AML-193 (cell line): ENCODE measurements around the gene RBBP5.
"Not testable (repeated sequence)": the region's sequence is repeated elsewhere in the genome, so short reads cannot be mapped to it uniquely, and the experiment has no call there.

ENCODE experiments used
- DNase-seq, 2 experiments: peaks; one replicate each; lab custom pipeline; 2025; lab: John Stamatoyannopoulos, UW

RBBP5 gene, protein sequence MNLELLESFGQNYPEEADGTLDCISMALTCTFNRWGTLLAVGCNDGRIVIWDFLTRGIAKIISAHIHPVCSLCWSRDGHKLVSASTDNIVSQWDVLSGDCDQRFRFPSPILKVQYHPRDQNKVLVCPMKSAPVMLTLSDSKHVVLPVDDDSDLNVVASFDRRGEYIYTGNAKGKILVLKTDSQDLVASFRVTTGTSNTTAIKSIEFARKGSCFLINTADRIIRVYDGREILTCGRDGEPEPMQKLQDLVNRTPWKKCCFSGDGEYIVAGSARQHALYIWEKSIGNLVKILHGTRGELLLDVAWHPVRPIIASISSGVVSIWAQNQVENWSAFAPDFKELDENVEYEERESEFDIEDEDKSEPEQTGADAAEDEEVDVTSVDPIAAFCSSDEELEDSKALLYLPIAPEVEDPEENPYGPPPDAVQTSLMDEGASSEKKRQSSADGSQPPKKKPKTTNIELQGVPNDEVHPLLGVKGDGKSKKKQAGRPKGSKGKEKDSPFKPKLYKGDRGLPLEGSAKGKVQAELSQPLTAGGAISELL

DNA sequence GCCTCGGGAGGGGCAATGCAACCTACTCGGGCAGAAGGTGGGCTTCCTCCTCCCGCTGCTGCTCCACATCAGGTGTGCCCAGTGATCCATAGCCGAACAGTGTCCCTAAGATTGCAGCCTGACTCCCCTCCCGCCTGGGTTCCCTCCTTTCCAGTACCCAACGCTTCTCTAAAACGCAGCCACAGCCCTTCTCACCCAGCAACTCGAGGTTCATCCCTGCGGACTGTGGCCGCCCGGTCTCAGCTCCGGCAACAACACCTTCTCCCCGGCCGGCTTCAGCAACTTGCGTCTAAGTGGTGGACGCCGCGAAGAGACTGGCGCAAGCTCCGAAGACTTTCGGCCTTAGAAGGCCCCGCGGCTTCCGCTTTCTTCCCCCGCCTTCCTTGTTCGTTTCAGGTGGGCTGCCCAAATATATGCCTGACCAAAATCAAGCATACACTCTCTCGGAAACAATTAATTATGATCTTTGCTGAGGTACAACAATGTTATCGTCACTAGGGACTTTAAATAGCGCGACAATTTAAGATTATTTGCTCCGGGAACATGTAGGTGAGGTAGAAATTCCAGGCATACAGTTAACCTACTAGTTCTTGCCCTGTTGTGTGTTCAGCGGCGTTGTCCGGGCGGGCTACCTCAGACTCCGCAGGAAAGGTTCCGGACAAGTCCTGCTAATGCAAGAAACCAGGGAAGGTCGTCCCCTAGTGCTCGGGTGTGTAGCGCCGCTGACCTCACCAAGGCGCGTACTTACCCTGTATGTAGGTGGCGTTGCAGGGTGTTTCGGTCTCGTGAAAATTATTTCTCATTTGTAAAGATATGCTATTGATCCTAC is at the start of gene RBBP5:
RBBP5 (minus strand) TSS at position 319 of the 829 bp plus-strand sequence; CDS start at position 214, 105 bp downstream.
- peak; percentile 95 to 97 for DNase-seq

DNA sequence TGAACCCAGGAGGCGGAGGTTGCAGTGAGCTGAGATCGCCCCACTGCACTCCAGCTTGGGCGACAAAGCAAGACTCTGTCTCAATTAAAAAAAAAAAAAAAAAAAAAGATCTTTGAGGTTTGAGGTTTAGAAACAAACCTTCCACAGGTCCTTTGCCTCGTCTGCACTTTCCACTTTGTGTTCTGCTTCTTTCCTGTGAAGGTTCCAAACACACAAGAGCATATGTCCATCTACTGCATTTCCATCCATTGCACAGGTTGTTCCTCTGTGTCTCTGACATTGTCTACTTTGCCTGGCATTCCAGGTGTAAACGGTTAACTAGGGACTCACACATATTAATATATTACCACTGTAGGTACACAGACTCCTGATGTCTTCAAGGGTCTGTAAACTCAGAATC is 49.6 kb upstream of the RBBP5 start:
- DNase-seq = no peak

DNA sequence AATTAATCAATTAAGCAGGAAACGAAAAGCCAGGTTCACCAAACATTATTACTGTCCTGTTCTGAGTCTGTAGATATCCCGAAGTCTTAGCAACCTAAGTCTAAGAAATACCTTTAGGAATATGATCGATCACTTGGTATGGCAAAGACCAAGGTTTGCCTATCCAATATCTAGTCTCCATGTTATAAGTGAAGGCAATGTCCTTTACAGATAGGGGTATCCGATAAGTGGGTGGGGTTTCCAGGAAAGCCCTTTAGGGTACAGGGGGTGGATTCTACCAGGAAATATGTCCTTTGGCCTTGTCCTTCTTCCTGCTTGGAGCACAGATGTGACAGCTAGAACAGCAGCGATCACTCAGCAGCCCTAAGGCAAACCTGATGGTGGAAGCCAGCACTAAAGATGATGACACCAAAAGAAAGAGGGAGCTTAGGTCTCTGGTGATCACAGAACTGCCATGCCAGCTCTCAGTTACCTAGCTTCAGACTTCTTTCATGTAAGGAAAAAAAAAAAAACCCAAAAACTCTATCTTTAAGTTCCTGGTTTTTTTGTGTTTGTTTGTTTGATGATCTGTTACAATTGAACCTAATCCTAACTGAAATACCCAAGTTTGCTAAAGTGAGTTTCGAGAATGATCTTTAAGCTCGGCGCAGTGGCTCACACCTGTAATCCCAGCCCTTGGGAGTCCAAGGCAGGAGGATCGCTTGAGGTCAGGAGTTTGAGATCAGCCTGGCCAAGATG is 48.9 kb upstream of the RBBP5 start:
- no peak for DNase-seq

DNA sequence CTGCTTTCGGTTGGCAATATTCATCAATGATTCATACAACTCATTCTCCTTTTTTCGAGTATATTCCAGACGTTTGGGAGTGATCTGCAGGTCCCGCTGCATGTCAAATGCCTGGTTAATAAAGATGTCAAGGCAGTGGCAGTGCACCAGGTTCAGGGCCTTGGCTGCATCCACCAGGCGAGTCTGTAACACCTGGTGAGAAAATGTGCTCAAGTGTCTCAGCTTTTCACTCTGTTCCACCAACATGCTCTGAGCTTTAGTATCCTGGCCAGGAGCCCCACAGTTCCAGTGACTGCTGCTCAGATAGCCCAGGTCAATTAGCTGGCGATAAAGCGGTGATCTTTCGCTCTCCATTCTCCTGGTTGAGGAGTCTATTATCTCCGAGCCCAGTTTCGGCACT is 47.5 kb upstream of the RBBP5 start:
- no peak for DNase-seq

DNA sequence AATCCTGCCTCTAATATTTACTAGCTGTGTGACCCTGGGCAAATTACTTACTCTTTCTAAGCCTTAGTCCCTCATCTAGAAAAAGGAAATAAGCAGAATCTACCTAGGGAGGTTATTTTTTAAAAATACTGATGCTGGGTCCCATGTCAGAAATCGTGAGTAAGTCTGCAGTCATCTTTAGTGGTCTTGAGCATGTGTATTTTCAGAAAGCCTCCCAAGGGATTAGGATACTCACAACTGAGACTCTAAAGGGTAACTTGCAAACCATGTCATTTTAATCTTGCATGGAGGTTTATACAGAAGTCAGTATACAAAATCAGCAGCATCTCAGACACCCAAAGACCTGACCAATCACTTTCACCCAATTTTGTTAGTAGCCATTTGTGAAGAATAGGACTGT is 46.5 kb upstream of the RBBP5 start:
- no peak for DNase-seq

DNA sequence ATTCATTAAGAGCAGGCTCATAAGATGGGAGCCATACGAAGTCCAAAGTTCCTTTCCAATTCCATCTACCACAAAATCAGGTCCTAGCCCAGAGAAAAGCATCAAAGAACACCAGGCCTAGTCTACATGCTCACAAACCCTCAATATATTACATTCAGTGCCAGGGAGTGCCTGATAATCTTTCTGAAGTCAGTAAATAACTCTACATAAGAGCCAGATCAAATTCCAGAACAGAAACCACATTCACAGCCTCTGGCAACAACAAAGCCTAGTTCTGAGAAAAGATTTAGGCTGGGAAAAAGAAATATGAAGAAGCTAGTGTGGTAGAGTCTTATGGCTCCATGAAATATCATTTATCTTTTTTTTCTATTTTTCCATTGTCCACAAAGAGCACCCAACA is 40.5 kb upstream of the RBBP5 start:
- DNase-seq = no peak

DNA sequence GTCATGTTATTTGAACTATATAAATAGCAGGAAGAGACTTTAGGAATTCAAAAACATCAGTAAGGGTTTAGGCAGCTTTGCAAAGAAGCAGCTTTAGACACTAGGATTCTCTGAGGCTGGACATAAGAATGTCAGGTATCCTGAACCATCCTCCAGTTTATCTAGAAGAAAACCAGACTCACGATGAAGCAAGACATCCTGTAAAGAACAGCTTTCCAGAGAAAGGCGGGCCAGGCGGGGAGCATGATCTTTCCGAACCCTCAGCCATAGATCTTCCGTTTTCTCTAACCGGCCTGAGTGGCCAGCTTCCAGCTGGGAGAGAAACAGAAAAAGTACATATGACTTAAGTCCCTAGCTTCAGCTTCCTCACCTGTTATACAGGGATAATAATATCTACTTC is 39.3 kb upstream of the RBBP5 start:
- no peak for DNase-seq

DNA sequence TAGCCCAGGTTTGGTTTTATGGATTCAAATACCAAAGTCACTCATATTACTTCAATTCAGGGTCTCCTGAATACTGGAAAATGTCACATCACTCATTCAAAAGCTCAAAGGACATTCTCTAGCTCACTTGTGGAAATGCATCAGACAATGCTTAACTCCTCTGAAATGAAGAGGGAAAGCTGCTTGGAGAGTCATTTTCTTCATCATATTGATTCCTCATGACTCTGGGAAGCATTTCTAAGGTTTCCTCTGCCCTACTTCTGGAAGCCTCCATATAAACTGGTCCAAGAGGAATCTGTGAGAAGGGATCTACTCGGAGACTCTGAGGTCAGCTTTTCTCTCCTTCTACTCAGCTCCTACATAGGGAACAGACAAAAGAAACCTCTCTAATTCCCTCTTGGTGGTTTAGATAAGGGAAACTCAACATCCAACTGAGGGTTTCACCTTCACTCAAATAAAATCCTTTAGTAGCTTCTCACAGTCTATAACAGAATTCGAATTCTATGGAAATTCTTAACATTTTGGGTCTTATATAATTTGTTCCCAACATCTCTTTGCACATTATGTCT is 36.4 kb upstream of the RBBP5 start:
- no peak for DNase-seq

DNA sequence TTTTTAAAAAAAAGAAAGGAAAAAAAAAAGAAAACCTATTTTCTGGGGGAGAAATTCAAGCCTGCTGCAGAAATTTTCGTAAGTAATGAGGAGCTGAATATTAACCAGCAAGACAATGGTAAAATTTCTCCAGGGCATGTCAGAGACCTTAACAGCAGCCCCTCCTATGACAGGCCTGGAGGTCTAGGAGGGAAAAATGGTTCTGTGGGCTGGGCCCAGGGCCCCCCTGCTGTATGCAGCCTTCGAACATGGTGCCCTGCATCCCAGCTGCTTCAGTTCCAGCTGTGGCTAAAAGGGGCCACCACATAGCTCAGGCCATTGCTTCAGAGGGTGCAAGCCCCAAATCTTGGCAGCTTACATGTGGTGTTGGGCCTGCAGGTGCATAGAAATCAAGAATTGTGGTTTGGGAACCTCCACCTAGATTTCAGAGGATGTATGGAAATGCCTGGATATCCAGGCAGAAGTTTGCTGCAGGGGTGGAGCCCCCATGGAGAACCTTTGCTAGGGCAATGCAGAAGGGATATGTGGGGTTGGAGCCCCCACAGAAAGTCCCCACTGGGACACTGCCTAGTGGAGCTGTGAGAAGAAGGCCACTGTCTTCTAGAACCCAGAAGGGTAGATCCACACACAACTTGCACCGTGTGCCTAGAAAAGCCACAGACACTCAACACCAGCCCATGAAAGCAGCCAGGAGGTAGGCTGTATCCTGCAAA is 34.0 kb upstream of the RBBP5 start:
- DNase-seq = not testable (repeated sequence)

DNA sequence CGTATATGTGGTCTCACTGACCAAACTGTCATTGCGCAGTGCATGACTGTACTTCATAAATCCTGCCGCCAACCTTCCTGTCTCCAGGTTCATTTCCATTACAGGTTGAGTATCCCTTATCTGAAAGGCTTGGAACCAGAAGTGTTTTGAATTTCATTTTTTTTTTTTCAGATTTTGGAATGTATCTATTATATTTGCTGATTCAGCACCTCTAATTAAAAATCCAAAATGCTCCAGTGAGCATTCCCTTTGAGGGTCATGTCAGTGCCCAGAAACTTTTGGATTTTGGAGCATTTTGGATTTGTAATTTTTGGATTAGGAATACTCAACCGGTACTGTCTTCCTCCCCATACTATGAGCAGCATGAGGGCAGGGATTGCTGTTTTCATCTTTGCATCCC is 30.7 kb upstream of the RBBP5 start:
- DNase-seq = no peak

DNA sequence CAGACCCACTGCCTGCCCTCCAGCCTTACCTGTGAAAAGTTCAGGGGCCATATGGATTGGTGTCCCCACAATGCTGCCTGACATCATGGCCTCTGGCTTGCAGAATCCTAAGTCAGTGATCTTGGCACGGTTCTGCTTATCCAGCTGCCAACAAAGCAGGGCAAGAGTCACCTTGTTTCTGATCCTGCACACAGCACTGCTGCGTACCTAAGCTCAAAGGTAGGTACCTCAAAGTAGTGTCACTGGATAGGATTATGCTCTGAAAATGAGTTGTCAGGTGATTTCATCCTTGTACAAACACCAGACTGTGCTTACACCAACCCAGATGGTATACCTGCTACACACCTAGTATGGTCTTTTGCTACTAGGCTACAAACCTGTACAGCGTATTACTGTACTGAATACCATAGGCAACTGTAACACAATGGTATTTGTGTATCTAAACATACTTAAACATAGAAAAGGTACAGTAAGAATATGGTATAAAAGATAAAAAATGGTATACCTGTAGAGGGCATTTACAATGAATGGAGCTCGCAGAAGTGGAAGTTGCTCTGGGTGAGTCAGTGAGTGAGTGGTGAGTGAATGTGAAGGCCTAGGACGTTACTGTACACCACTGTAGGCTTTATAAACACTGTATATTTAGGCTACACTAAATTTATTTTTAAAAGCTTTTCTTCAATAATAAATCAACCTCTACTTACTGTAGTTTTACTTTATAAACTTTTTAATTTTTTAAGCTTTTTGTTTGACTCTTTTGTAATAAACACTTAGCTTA is 29.1 kb upstream of the RBBP5 start:
- no peak for DNase-seq

DNA sequence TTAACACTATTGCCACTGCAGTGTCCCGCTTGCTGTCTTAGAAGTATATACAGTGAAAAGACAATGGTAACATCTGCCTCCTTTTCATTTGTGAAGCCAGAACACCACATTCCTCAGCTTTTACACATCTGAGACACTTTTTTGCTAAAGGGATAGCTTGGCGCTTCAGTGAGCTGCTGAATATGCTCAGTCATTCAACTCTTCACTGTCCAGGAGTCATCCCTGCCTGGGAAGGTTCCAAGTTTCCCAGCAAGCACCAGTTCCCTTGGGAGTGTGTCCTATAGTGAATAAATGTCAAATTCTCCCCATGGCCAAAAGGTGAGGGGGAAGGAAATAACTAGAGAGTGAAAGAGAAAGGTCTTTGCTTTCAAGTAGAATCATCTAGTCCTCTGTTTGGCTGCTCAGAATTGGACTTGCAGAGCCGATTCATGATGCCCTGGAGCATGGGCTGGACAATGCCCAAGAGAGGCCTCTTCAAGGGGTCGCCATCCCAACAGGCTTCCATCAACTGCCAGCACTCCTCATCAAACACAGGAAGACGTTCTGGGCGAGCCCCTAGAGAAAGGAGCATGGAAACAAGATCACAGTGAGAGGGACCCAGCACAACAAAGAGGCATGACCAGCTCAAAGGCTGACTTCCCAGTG is 25.5 kb upstream of the RBBP5 start:
- DNase-seq = no peak

DNA sequence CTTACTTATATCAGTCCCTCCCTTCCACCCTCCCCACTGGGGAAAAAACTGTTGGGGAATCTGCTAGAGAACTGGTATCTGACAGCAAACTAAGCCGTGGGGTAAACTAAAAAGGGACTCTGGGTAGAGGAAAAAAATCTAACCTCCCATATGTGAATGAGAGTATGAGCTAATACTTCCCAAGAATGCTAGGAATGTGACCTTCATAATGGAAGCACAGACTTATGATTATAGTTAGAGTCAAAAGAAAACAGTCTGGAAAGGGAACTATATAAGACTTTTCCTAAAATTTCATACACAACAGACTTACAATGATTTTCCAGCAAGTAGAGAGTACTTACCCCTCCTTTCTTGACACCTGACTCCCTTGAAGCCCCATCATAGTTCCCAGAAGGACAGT is 23.0 kb upstream of the RBBP5 start:
- DNase-seq = no peak

DNA sequence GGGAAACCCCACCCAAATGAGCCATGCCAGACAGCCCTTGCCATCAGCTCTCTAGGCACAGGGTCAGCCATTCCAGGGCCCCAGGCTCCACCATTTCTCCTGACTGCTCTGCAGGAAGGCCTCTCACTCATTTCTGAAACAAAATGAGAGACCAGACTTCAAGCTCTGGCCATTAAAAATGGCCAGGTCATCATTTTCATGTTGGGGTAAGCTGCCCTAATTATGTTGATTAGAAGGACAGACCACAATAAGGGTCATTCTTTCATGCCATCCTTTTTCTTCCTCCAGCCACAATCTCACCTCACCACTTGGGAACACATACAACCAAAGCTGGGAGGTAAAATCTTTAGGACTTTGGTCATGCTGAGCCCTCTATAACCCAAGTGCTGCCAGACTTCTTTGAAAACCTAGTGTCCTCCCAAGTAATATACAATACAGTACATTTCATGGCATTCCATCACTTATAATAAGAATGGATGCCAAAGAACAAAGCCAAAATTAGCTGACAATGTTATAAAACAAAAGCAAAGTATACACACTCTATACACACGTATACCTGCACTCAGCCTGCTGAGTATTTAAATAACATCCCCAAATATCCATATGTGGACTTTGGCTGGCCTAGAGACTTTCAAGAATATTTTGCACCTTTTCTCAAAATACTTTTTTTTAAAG is 22.4 kb upstream of the RBBP5 start:
- no peak for DNase-seq

DNA sequence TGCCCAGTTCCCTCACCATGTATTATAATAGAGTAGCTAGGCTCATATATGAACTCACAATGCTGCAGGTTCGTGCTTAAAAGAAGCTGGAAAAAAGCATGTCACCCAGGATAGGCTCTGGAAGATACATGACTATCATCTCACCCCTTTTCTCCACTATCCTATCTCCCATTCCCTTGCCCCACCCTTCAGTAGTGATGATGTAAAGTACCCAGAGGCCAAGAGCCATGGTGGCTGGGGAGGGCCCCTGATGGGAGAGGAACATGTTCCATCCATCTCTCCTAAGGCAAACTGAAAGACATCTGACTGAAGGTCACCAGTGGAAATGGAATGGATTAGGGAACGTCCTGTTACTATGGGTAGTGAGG is 20.3 kb upstream of the RBBP5 start:
- DNase-seq = no peak

DNA sequence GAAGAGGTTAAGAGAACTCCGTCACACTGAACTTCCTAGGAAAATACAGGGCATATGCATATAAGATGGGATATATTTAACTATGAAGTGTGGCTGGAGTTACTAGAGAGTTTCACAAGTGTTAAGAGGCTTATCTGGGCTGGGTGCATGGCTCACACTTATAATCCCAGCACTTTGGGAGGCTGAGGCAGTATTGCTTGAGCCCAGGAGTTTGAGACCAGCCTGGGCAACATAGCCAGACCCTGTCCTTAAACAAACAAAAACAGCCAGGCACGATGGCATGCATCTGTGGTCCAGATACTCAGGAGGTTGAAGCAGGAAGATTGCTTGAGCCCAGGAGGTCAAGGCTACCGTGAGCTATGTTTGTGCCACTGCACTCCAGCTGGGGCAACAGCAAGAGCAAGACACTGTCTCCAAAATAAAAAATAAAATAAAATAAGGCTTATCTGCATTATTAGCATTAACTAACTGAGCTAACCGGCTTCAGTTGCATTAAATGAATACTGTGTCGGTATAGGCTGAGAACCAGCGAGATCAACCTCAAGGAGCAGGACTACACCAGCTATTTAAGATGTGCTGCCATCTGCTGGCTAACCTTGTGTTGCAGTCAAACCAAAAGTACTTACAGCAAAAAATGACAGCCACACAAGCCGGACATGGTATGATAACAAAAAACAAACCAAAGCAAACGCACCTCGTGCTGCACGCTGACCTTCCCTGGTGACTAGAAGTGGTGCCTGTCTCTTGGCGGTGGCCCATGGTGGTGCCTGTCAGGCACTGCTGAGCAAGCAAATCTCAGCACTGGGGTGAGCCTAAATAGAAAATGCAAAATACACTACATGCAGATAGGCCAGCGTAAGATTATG is 19.7 kb upstream of the RBBP5 start:
- DNase-seq = peak; percentile 78 to 82

DNA sequence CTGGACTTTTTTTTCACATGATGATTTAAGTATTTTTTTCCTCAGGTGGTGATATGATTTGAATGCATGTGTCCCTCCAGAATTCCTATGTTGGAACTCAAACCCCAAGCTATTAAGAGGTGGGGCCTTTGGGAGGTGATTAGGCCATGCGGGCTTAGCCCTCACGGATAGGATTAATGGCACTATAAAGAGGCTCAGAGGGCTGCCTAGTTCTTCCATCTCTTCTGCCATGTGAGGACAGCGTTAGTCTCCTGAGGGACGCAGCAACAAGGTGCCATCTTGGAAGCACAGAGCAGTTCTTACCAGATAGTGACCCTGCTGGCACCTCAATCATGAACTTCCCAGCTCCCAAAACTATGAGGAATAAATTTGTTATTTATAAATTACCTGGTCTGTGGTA is 18.3 kb upstream of the RBBP5 start:
- no peak for DNase-seq

DNA sequence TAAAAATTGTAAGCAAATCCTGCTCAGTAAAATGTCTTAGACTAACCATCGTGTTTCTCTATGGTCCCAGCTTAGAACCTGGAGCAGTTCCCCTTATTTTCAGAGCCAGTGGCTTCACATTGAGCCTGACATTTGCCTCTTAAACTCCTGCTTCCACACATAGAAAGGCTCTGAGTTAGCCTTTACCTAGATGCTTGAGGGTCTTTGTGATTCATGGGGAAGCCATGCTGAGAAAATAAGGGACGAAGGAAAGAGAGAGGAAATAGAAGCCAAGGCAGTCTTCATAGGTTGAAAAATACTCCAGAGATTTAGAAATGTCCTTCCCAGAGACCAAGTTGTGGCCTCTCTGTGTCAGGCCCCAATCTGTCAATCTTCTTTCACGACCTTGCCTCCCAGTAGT is 16.1 kb upstream of the RBBP5 start:
- DNase-seq = no peak

DNA sequence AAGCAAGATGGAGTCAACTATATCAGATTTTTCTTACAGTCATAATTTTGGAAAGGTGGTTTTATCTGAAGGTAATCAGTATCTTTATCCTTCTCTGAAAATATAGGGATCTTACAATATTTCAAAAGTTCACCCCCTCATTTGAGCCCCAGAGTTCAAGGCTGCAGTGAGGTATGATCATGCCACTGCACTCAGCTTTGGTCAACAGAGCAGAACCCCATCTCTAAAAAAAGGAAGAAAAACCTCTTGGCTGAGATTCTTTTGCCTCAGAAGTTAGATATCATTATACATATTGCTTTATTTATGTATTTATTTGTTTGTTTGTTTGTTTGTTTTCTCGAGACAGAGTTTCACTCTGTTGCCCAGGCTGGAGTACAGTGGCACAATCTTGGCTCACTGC is 11.5 kb upstream of the RBBP5 start:
- DNase-seq = no peak
